ENCODE measurements around the gene UBXN10. TPM values are rescaled to one million over a fixed set of nuclear protein-coding genes. Genes with fewer than 3 reads are reported as not detected.

Gene UBXN10
- total RNA-seq, 1 donor from 2014 or later, result 0.09 TPM

GRCh38 chr1:20192364-20192763 lies 6.5 kb downstream of the UBXN10 start:
- TF ChIP-seq CTCF (IDR thresholded peaks at IDR 0.05; ENCODE audit: insufficient read depth, low read depth, low read length), result no peak
- TF ChIP-seq EZH2 (IDR thresholded peaks at IDR 0.05; ENCODE audit: insufficient read depth, low read length), result no peak
- Histone ChIP-seq H3K27me3 (ENCODE audit: insufficient read depth, low read length) (peaks cover 37% of the 10 kb centered on the region), H3K79me2 (ENCODE audit: insufficient read depth, low read length) (no peaks in the 10 kb centered on the region), H4K20me1 (ENCODE audit: insufficient read depth, low read length) (no peaks in the 10 kb centered on the region), H3K4me2 (ENCODE audit: low read length) (no peak overlapping the region), H3K9ac (ENCODE audit: low read length) (no peak overlapping the region), H2AFZ (ENCODE audit: low read depth, low read length) (no peak overlapping the region), H3K27ac (ENCODE audit: low read depth, low read length) (no peak overlapping the region), H3K9me3 (ENCODE audit: insufficient read depth, low read depth, low read length) (no peaks in the 10 kb centered on the region), H3K4me3 (ENCODE audit: insufficient read depth, low read depth, low read length) (no peak overlapping the region), H3K4me1 (ENCODE audit: insufficient read depth, low read length) (no peaks in the 10 kb centered on the region), H3K36me3 (ENCODE audit: insufficient read depth, low read length) (no peaks in the 10 kb centered on the region)
- Mint-ChIP-seq H3K27me3 (ENCODE audit: low read depth, unreplicated experiment) (peaks cover 56% of the 10 kb centered on the region), H3K4me3 (ENCODE audit: unreplicated experiment) (no peak overlapping the region), H3K27ac (ENCODE audit: unreplicated experiment) (no peak overlapping the region), H3K4me1 (ENCODE audit: low read depth, unreplicated experiment) (peaks cover 9% of the 10 kb centered on the region), H3K36me3 (ENCODE audit: low read depth, unreplicated experiment) (peaks cover 2% of the 10 kb centered on the region), H3K9me3 (ENCODE audit: unreplicated experiment) (peaks cover 3% of the 10 kb centered on the region)
- FAIRE-seq (no peak), DNase-seq (ENCODE audit: low read depth) (peak; percentile 46)

- Histone ChIP-seq H3K27ac (ENCODE audit: low read depth, low read length) (no peak overlapping the region), H3K36me3 (ENCODE audit: insufficient read depth, low read length) (no peaks in the 10 kb centered on the region), H2AFZ (ENCODE audit: low read depth, low read length) (no peak overlapping the region), H3K9me3 (ENCODE audit: insufficient read depth, low read depth, low read length) (no peaks in the 10 kb centered on the region), H3K79me2 (ENCODE audit: insufficient read depth, low read length) (no peaks in the 10 kb centered on the region), H3K4me3 (ENCODE audit: insufficient read depth, low read depth, low read length) (no peak overlapping the region), H3K9ac (ENCODE audit: low read length) (no peak overlapping the region), H4K20me1 (ENCODE audit: insufficient read depth, low read length) (no peaks in the 10 kb centered on the region), H3K4me2 (ENCODE audit: low read length) (no peak overlapping the region), H3K27me3 (ENCODE audit: insufficient read depth, low read length) (peaks cover 34% of the 10 kb centered on the region), H3K4me1 (ENCODE audit: insufficient read depth, low read length) (no peaks in the 10 kb centered on the region)
- TF ChIP-seq CTCF (IDR thresholded peaks at IDR 0.05; ENCODE audit: insufficient read depth, low read depth, low read length) (no peak), EZH2 (IDR thresholded peaks at IDR 0.05; ENCODE audit: insufficient read depth, low read length) (no peak)
- Mint-ChIP-seq H3K4me1 (ENCODE audit: low read depth, unreplicated experiment) (peaks cover 8% of the 10 kb centered on the region), H3K36me3 (ENCODE audit: low read depth, unreplicated experiment) (peaks cover 2% of the 10 kb centered on the region), H3K4me3 (ENCODE audit: unreplicated experiment) (no peak overlapping the region), H3K27me3 (ENCODE audit: low read depth, unreplicated experiment) (peaks cover 53% of the 10 kb centered on the region), H3K9me3 (ENCODE audit: unreplicated experiment) (peaks cover 3% of the 10 kb centered on the region), H3K27ac (ENCODE audit: unreplicated experiment) (no peak overlapping the region)
- DNase-seq (ENCODE audit: low read depth), result no peak
- FAIRE-seq, result no peak
Observed at GRCh38 chr1:20192871-20193411, 7.0 kb downstream of the UBXN10 start.

DNA sequence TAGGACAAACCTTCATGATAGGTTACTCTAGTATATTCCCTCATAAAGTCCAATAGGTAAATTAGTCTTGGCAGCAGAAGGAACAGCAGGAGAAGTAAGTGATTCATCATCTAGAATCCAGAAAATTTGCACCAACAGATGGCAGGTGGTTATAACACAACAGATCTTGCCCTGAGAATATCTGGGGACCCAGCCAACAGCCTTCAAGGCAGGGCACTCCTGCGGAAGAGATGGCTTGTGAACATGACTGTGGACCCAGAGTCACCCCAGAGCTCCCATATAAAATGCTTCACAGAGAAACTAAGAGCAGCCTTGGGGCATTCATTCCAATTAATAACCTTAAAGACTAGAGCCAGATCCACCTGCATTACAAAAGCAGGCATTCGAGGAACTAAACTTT lies 8.3 kb downstream of the UBXN10 start:
- Mint-ChIP-seq H3K9me3 (ENCODE audit: unreplicated experiment) (peaks cover 3% of the 10 kb centered on the region), H3K4me3 (ENCODE audit: unreplicated experiment) (no peak overlapping the region), H3K4me1 (ENCODE audit: low read depth, unreplicated experiment) (peaks cover 3% of the 10 kb centered on the region), H3K27ac (ENCODE audit: unreplicated experiment) (no peak overlapping the region), H3K36me3 (ENCODE audit: low read depth, unreplicated experiment) (peaks cover 2% of the 10 kb centered on the region), H3K27me3 (ENCODE audit: low read depth, unreplicated experiment) (peaks cover 48% of the 10 kb centered on the region)
- H3K9ac ChIP-seq (ENCODE audit: low read length), result no peak overlapping the region
- H3K27ac ChIP-seq (ENCODE audit: low read depth, low read length), result no peak overlapping the region
- DNase-seq (ENCODE audit: low read depth), result no peak
- no peaks in the 10 kb centered on the region for H3K9me3 ChIP-seq (ENCODE audit: insufficient read depth, low read depth, low read length)
- no peak overlapping the region for H3K4me2 ChIP-seq (ENCODE audit: low read length)
- H3K4me3 ChIP-seq (ENCODE audit: insufficient read depth, low read depth, low read length), result no peak overlapping the region
- H3K4me1 ChIP-seq (ENCODE audit: insufficient read depth, low read length), result no peaks in the 10 kb centered on the region
- H3K79me2 ChIP-seq (ENCODE audit: insufficient read depth, low read length), result no peaks in the 10 kb centered on the region
- no peak overlapping the region for H2AFZ ChIP-seq (ENCODE audit: low read depth, low read length)
- TF ChIP-seq EZH2 (IDR thresholded peaks at IDR 0.05; ENCODE audit: insufficient read depth, low read length) (no peak), CTCF (IDR thresholded peaks at IDR 0.05; ENCODE audit: insufficient read depth, low read depth, low read length) (no peak)
- no peaks in the 10 kb centered on the region for H4K20me1 ChIP-seq (ENCODE audit: insufficient read depth, low read length)
- peaks cover 29% of the 10 kb centered on the region for H3K27me3 ChIP-seq (ENCODE audit: insufficient read depth, low read length)
- H3K36me3 ChIP-seq (ENCODE audit: insufficient read depth, low read length), result no peaks in the 10 kb centered on the region
- no peak for FAIRE-seq

Measured in astrocyte (in vitro differentiated cells and primary cell).